Upper lobe of left lung (tissue), 4 donors: ENCODE results near the gene SPATA21.

ENCODE experiments used
- EP300 ChIP-seq, 4 donors: sonication (generic); formaldehyde crosslinking; IDR thresholded peaks; one replicate each; pipeline ENCODE4 v1.5.1; 2017; ENCODE audit warnings: antibody characterized with exemption in 4 of 4, control low read depth in 2 of 4
- POLR2A ChIP-seq, 4 donors: fragments of 450-650 bp; IDR thresholded peaks; one replicate each; pipeline ENCODE4 v1.5.1; 2016 to 2017; ENCODE audit warnings: antibody characterized with exemption in 4 of 4, mild to moderate bottlenecking in 2 of 4
- POLR2AphosphoS5 ChIP-seq, 2 donors: sonication (generic); formaldehyde crosslinking; IDR thresholded peaks; one replicate each; pipeline ENCODE4 v1.5.1; 2017; ENCODE audit warnings: antibody characterized with exemption in 2 of 2
- TF ChIP-seq, protein P1 (sequence below), 6 experiments: fragments of 450-650 bp in 4 of 6; fragments of 200-600 bp in 2 of 6; sonication (generic) in 2 of 6; IDR thresholded peaks; one replicate each; pipeline ENCODE4 v1.5.1; 2016 to 2019; ENCODE audit warnings: antibody characterized with exemption in 6 of 6

DNA sequence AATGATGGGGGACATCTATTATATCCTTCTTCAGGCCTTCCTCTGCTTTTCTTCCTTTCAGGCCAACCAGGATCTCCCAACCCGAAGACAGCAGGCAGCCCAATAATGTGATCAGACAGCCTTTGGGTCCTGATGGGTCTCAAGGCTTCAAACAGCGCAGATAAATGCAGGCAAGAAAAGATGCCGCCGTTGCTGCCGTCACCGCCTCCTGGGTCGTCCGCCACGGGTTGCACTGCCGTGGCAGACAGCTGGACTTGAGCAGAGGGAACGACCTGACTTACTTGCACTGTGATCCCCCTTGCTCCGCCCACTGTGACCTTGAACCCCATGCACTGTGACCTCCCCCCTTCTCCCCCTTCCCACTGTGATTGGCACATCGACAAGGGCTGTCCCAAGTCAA, 42.2 kb downstream of the SPATA21 start:
- no peak for TF ChIP-seq EP300 (IDR thresholded peaks at IDR 0.05)
- TF ChIP-seq, protein P1, sequence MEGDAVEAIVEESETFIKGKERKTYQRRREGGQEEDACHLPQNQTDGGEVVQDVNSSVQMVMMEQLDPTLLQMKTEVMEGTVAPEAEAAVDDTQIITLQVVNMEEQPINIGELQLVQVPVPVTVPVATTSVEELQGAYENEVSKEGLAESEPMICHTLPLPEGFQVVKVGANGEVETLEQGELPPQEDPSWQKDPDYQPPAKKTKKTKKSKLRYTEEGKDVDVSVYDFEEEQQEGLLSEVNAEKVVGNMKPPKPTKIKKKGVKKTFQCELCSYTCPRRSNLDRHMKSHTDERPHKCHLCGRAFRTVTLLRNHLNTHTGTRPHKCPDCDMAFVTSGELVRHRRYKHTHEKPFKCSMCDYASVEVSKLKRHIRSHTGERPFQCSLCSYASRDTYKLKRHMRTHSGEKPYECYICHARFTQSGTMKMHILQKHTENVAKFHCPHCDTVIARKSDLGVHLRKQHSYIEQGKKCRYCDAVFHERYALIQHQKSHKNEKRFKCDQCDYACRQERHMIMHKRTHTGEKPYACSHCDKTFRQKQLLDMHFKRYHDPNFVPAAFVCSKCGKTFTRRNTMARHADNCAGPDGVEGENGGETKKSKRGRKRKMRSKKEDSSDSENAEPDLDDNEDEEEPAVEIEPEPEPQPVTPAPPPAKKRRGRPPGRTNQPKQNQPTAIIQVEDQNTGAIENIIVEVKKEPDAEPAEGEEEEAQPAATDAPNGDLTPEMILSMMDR (IDR thresholded peaks at IDR 0.05) = no peak
- no peak for TF ChIP-seq POLR2A (IDR thresholded peaks at IDR 0.05)
- no peak for TF ChIP-seq POLR2AphosphoS5 (IDR thresholded peaks at IDR 0.05)
